HUES48 (cell line): ENCODE data around the gene C15orf61.

Experiments used
- H3K27ac ChIP-seq: one replicate; pipeline ENCODE4 v1.7.0; 2013; ENCODE audit warnings: low read depth, low read length, inconsistent platforms
- H3K27me3 ChIP-seq: 2 replicates; pipeline ENCODE4 v1.6.1; 2013; ENCODE audit warnings: mild to moderate bottlenecking, low read length; ENCODE audit not compliant: control insufficient read depth, insufficient read depth
- H3K36me3 ChIP-seq: 2 replicates; pipeline ENCODE4 v1.6.1; 2013; ENCODE audit warnings: low read length; ENCODE audit not compliant: control insufficient read depth, insufficient read depth
- H3K4me1 ChIP-seq: 2 replicates; pipeline ENCODE4 v1.6.1; 2013; ENCODE audit warnings: mild to moderate bottlenecking, low read length; ENCODE audit not compliant: control insufficient read depth, insufficient read depth
- H3K4me3 ChIP-seq: 2 replicates; pipeline ENCODE4 v1.5.1; 2013; ENCODE audit warnings: mild to moderate bottlenecking, low read depth, low read length
- H3K9ac ChIP-seq: 2 replicates; pipeline ENCODE4 v1.6.1; 2013; ENCODE audit warnings: mild to moderate bottlenecking, low read depth, low read length, moderate library complexity
- H3K9me3 ChIP-seq: 2 replicates; pipeline ENCODE4 v1.6.1; 2013; ENCODE audit warnings: low read length; ENCODE audit not compliant: control insufficient read depth, insufficient read depth

C15orf61 gene

DNA sequence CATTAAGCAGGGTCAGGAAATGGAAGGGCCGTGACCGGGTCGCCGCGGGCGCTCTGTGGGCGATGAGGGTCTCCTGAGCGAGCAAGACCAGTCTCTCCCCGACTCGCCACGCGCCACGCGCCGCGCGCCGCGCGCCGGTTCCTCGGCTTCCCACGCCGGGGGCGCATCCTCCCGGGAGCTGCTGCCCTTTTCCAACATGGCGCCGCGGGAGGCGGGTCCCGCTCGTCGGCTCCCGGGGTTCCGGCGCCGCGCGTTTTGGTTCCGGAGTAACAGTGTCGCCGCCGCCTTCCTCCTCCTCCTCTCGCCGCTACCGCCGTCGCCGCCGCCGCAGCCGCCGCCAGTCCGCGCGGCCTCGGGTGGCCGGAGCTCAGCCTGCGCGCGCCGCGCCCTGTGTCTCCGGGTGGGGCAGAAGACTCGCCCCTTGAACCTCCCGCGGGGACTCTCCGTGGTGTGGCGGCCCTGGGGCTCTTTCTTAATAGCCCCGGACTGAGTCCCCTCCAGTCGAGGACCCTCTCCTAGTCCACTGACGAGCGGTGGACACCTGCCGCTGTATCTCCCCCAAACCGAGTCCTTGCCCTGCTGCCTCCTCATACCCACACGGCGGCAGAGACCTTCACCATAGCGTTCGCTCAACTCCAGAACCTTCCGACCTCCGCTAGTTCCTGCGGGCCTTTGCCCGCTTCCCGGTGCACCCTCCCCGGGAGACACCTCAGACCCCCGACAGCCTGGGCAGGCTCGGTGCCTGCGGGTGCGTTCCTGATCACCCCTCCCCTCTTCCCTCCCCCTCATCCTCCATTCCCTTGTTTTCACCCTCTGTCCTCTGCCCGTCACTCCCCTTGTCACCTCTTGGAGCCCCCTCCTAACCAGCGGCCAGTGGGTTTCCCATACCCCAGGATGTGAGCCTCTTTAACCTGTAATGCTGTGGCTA, 21.8 kb downstream of the C15orf61 start, which contains the start of gene MAP2K5:
Gene MAP2K5 (plus strand): TSS at position 284 of the 928 bp plus-strand sequence. CDS start 633 bp downstream, at position 917.
- H3K9me3 ChIP-seq = no peaks in the 10 kb centered on the region
- H3K27ac ChIP-seq = peak within 1 kb of the TSS; percentile 44
- peak within 1 kb of the TSS; percentile 89 for H3K4me3 ChIP-seq
- 0 out of 2 replicates have a peak, but pooled peaks cover 11% of the 10 kb centered on the region for H3K36me3 ChIP-seq
- no peaks in the 10 kb centered on the region for H3K27me3 ChIP-seq
- H3K9ac ChIP-seq = peak within 1 kb of the TSS; percentile 62
- H3K4me1 ChIP-seq = 0 out of 2 replicates have a peak, but pooled peaks cover 4% of the 10 kb centered on the region

GRCh38 chr15:67543348-67543718, 22.4 kb downstream of the C15orf61 start:
- 0 out of 2 replicates have a peak, but pooled peaks cover 11% of the 10 kb centered on the region for H3K36me3 ChIP-seq

GRCh38 chr15:67544475-67544874, 23.5 kb downstream of the C15orf61 start:
- H3K4me1 ChIP-seq = peaks cover 22% of the 10 kb centered on the region
- H3K27ac ChIP-seq = no peak overlapping the region
- no peak overlapping the region for H3K9ac ChIP-seq
- H3K27me3 ChIP-seq = no peaks in the 10 kb centered on the region
- no peak overlapping the region for H3K4me3 ChIP-seq
- 0 out of 2 replicates have a peak, but pooled peaks cover 11% of the 10 kb centered on the region for H3K36me3 ChIP-seq
- H3K9me3 ChIP-seq = no peaks in the 10 kb centered on the region

More at GRCh38 chr15:67543348-67543718, 22.4 kb downstream of the C15orf61 start:
- peaks cover 11% of the 10 kb centered on the region for H3K4me1 ChIP-seq
- no peaks in the 10 kb centered on the region for H3K27me3 ChIP-seq
- peak overlapping the region; percentile 89 for H3K4me3 ChIP-seq
- H3K9me3 ChIP-seq = no peaks in the 10 kb centered on the region
- H3K9ac ChIP-seq = peak overlapping the region; percentile 62; the same call in 1 of the 2 replicates
- no peak overlapping the region for H3K27ac ChIP-seq

GRCh38 chr15:67545864-67546263, 24.9 kb downstream of the C15orf61 start:
- H3K4me1 ChIP-seq = peaks cover 26% of the 10 kb centered on the region

GRCh38 chr15:67547064-67547463, 26.1 kb downstream of the C15orf61 start:
- no peaks in the 10 kb centered on the region for H3K9me3 ChIP-seq
- H3K27me3 ChIP-seq = no peaks in the 10 kb centered on the region
- no peak overlapping the region for H3K27ac ChIP-seq
- H3K4me1 ChIP-seq = peaks cover 26% of the 10 kb centered on the region
- H3K4me3 ChIP-seq = no peak overlapping the region
- H3K36me3 ChIP-seq = peaks cover 22% of the 10 kb centered on the region; the same call in 1 of the 2 replicates
- H3K9ac ChIP-seq = no peak overlapping the region

More at GRCh38 chr15:67545864-67546263, 24.9 kb downstream of the C15orf61 start:
- H3K27me3 ChIP-seq = no peaks in the 10 kb centered on the region
- no peak overlapping the region for H3K9ac ChIP-seq
- peaks cover 15% of the 10 kb centered on the region; the same call in 1 of the 2 replicates for H3K36me3 ChIP-seq
- no peak overlapping the region for H3K4me3 ChIP-seq
- H3K9me3 ChIP-seq = no peaks in the 10 kb centered on the region
- H3K27ac ChIP-seq = no peak overlapping the region

- Histone ChIP-seq H3K4me3 (no peak overlapping the region), H3K9me3 (no peaks in the 10 kb centered on the region), H3K9ac (no peak overlapping the region), H3K27me3 (no peaks in the 10 kb centered on the region), H3K27ac (peak overlapping the region; percentile 67), H3K4me1 (peaks cover 26% of the 10 kb centered on the region), H3K36me3 (peaks cover 22% of the 10 kb centered on the region; the same call in 1 of the 2 replicates)
These were observed 26.9 kb downstream of the C15orf61 start for GRCh38 chr15:67547836-67548235.

DNA sequence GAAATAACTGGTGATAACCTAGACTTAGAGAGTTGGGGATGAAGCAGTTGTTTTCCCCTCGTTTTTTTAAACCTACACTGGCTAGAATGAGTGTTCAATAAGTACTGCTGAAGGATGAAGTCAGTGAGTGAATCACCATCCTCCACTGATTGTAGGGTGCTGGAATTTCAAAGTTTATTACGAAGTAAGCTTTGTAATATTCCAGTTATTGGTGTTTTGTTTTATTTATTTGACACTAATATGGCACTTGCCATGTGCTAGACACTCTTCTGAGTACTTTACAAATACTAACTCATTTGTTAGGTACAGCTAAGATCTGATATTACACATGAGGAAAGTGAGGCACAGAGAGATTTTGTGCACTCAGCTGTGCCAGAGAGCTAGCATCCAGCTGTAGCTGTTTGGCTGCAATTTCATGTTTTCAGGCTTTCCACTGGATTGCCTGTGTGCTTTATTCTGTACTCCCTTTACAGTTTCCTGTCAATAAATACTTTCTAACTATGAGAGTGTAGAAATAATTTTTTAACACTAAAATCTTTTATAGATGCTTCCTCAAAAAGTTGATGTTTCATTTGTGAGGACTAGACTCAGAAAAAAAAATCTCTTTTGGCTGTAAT, 27.4 kb downstream of the C15orf61 start:
- H3K9ac ChIP-seq = no peak overlapping the region

DNA sequence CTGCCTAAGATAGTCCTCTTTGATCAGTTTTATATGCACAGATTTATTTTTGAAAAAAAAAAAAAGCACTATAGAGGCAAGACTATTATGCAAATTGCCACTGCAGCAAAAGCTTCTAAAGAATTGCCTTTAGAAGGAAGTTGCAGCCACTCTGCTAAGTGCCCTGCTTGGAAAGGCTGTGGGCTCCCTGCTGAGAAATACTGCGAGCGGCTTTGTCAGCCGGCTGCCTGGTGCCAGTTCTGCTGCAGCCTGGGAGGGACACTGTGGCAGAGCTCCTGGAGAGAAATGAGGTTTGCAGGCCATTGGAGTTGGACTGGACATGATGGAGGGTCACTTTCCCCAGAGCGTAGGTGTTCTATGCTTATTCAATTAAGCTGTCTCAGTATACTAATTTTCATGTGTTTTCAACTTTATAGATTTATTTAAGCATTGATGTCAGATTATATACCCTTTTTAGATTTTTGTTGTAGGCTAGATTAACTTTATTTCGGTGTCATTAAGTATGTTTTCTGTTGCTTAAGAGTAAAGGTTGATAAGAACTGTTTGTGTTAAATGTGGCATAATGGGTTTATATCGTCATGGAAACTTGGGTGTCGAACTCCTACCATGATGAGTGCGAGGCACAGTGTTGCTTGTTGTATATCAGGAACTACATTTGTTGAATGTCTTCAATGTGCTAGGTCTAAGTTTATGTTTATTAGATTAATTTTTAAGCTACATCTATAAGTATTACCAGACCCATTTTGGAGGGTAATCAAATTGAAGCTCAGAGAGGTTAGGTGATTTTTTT, 28.1 kb downstream of the C15orf61 start:
- Histone ChIP-seq H3K9ac (no peak overlapping the region), H3K27me3 (no peaks in the 10 kb centered on the region), H3K27ac (peak overlapping the region; percentile 67), H3K9me3 (no peaks in the 10 kb centered on the region), H3K4me1 (peaks cover 21% of the 10 kb centered on the region), H3K36me3 (peaks cover 22% of the 10 kb centered on the region; the same call in 1 of the 2 replicates), H3K4me3 (peak overlapping the region; percentile 44)

More for the DNA sequence above, 27.4 kb downstream of the C15orf61 start:
- Histone ChIP-seq H3K4me1 (peaks cover 24% of the 10 kb centered on the region), H3K27me3 (no peaks in the 10 kb centered on the region), H3K27ac (peak overlapping the region; percentile 67), H3K36me3 (peaks cover 22% of the 10 kb centered on the region; the same call in 1 of the 2 replicates), H3K4me3 (0 out of 2 replicates have a peak overlapping the region, but pooled peaks have one; percentile 44), H3K9me3 (no peaks in the 10 kb centered on the region)

DNA sequence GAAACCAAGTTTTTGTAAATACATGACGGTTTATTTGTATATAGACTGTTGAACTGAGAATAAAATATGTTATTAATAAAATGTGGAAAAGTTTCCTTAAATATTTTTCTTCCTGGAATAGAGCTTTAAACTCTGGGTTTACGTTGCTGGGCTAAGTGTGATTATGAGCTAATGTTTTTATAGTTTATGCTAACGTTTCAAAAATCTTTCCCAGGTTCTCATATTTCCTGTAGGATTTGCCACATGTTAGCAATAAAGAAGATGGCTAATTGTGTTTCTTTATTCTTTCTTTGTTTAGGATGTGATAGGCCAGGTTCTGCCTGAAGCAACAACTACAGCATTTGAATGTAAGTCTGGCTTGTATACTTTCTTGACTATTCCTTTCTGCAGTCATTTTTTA, 28.8 kb downstream of the C15orf61 start:
- no peak overlapping the region for H3K9ac ChIP-seq
- peaks cover 21% of the 10 kb centered on the region; the same call in 1 of the 2 replicates for H3K36me3 ChIP-seq
- no peaks in the 10 kb centered on the region for H3K9me3 ChIP-seq
- H3K4me3 ChIP-seq = no peak overlapping the region
- H3K4me1 ChIP-seq = peaks cover 21% of the 10 kb centered on the region
- no peak overlapping the region for H3K27ac ChIP-seq
- H3K27me3 ChIP-seq = no peaks in the 10 kb centered on the region

DNA sequence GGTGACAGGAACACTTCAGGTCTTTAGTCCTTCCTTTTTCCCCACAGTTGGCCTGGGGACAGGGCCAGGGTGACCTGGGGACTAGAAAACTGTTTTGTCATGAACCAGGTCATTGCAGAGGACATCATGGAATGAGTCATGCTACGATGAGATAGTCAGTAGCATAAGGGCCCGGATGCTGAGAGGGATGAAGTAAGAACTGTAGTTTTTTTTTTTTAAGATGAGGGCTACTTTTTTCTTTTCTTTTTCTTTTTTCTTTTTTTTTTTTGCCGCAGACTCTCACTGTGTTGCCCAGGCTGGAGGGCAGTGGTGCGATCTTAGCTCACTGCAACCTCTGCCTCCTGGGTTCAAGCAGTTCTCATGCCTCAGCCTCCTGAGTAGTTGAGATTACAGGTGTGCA, 29.6 kb downstream of the C15orf61 start:
- H3K9me3 ChIP-seq = no peaks in the 10 kb centered on the region
- H3K4me3 ChIP-seq = no peak overlapping the region
- H3K4me1 ChIP-seq = peaks cover 21% of the 10 kb centered on the region
- no peak overlapping the region for H3K27ac ChIP-seq
- H3K27me3 ChIP-seq = no peaks in the 10 kb centered on the region
- peaks cover 19% of the 10 kb centered on the region; the same call in 1 of the 2 replicates for H3K36me3 ChIP-seq
- H3K9ac ChIP-seq = no peak overlapping the region
